A549 (cell line): ENCODE measurements around the gene ZBTB20. TPM values are rescaled to one million over a fixed set of nuclear protein-coding genes. Genes with fewer than 3 reads are reported as not detected.

Source experiments
- ATAC-seq, 2 experiments: fragments of 200-7000 bp in 1 of 2; fragments of >200 bp in 1 of 2; cut with Nextera tagmentation in 1 of 2; cut with Tn5 transposase in 1 of 2; 3 replicates each; pipeline versions ENCODE4 v1.8.0 to v1.9.1; 2018 to 2020; ENCODE audit warnings: mild to moderate bottlenecking in 1 of 2, moderate library complexity in 1 of 2
- CTCF ChIA-PET: fragments of 300-600 bp; sonication (Branson Sonifier 250); formaldehyde crosslinking; extraction: SDS; loops from one replicate; lab custom pipeline; 2021; ENCODE audit warnings: antibody characterized with exemption, inconsistent platforms; lab: Yijun Ruan, JAX
- POLR2A ChIA-PET: fragments of 350-600 bp; formaldehyde crosslinking; extraction: SDS; loops from one replicate; lab custom pipeline; 2021; ENCODE audit warnings: antibody characterized with exemption, inconsistent platforms; lab: Yijun Ruan, JAX
- DNase-seq, 2 experiments: peaks; one replicate each; pipeline versions ENCODE4 v3.0.0 to v3.0.0-alpha.2; 2011 to 2016; ENCODE audit warnings: low read depth in 1 of 2, low spot score in 1 of 2
- FAIRE-seq: peaks from 2 replicates; lab custom pipeline; 2011; peaks lifted over from hg19 to GRCh38; lab: Jason Lieb, UNC
- H3K27ac ChIP-seq, 2 experiments: fragments of >200 bp; sonication (Bioruptor Twin); formaldehyde crosslinking; 3 replicates each; pipeline ENCODE4 v1.5.1; 2016 to 2017
- H3K4me1 ChIP-seq: fragments of >200 bp; sonication (Bioruptor Twin); formaldehyde crosslinking; 3 replicates; pipeline ENCODE4 v1.6.1; 2016
- H3K4me2 ChIP-seq: fragments of >200 bp; sonication (Bioruptor Twin); formaldehyde crosslinking; 3 replicates; pipeline ENCODE4 v1.6.1; 2016
- H3K4me3 ChIP-seq: fragments of >200 bp; sonication (Bioruptor Twin); formaldehyde crosslinking; 3 replicates; pipeline ENCODE4 v1.5.1; 2016
- H3K9me3 ChIP-seq: fragments of >200 bp; sonication (Bioruptor Twin); formaldehyde crosslinking; 3 replicates; pipeline ENCODE4 v1.6.1; 2016
- BHLHE40 ChIP-seq: IDR thresholded peaks from 2 replicates; pipeline ENCODE4 v1.6.1; 2012; ENCODE audit warnings: low read depth, low read length, inconsistent platforms
- CHD4 ChIP-seq: fragments of 200-600 bp; sonication (generic); IDR thresholded peaks from 2 replicates; pipeline ENCODE4 v1.6.1; 2016; ENCODE audit warnings: antibody characterized with exemption, mild to moderate bottlenecking, borderline replicate concordance
- E2F6 ChIP-seq: IDR thresholded peaks from 2 replicates; pipeline ENCODE4 v1.6.1; 2012; ENCODE audit warnings: low read depth, borderline replicate concordance
- EHF ChIP-seq: fragments of 250-450 bp; sonication (Bioruptor Pico); IDR thresholded peaks from 2 replicates; pipeline ENCODE4 v1.5.0; 2020; ENCODE audit warnings: mild to moderate bottlenecking
- EP300 ChIP-seq, 2 experiments: fragments of >200 bp; sonication (Bioruptor Twin); formaldehyde crosslinking; IDR thresholded peaks; 2 replicates in 1 of 2; 3 replicates in 1 of 2; pipeline ENCODE4 v1.6.1; 2016 to 2017
- FOSB ChIP-seq: fragments of 250-450 bp; sonication (Bioruptor Pico); IDR thresholded peaks from 2 replicates; pipeline ENCODE4 v1.5.0; 2020; ENCODE audit warnings: mild to moderate bottlenecking, moderate library complexity
- HOXA7 ChIP-seq: fragments of 250-450 bp; sonication (Bioruptor Pico); IDR thresholded peaks from 2 replicates; pipeline ENCODE4 v1.5.0; 2020; ENCODE audit warnings: mild to moderate bottlenecking, moderate library complexity
- HOXB13 ChIP-seq: fragments of 250-450 bp; sonication (Bioruptor Pico); IDR thresholded peaks from 2 replicates; pipeline ENCODE4 v1.5.0; 2020; ENCODE audit warnings: low read depth, mild to moderate bottlenecking, moderate library complexity
- HOXB5 ChIP-seq: fragments of 250-450 bp; sonication (Bioruptor Pico); IDR thresholded peaks from 2 replicates; pipeline ENCODE4 v1.5.0; 2020; ENCODE audit warnings: mild to moderate bottlenecking, moderate library complexity
- MYC ChIP-seq: IDR thresholded peaks from 2 replicates; pipeline ENCODE4 v1.6.1; 2012; ENCODE audit warnings: mild to moderate bottlenecking, inconsistent platforms, low read length, improper control_type of control experiment, borderline replicate concordance
- NR3C1 ChIP-seq: fragments of >200 bp; sonication (Bioruptor Twin); formaldehyde crosslinking; IDR thresholded peaks from 3 replicates; pipeline ENCODE4 v1.6.1; 2017
- RAD21 ChIP-seq, 2 experiments: fragments of >200 bp in 1 of 2; sonication (Bioruptor Twin) in 1 of 2; formaldehyde crosslinking in 1 of 2; IDR thresholded peaks in 1 of 2; conservative IDR thresholded peaks in 1 of 2; 2 replicates in 1 of 2; 3 replicates in 1 of 2; pipeline ENCODE4 v1.6.1; 2012 to 2018; ENCODE audit warnings: inconsistent platforms in 1 of 2
- RARB ChIP-seq: fragments of 250-450 bp; sonication (Bioruptor Pico); IDR thresholded peaks from 2 replicates; pipeline ENCODE4 v1.8.0; 2021; ENCODE audit warnings: mild to moderate bottlenecking, moderate library complexity
- REST ChIP-seq: fragments of 200-600 bp; sonication (generic); IDR thresholded peaks from 2 replicates; pipeline ENCODE4 v1.6.1; 2016; ENCODE audit warnings: antibody characterized with exemption, mild to moderate bottlenecking, moderate library complexity
- RFX5 ChIP-seq: fragments of 450-650 bp; IDR thresholded peaks from 2 replicates; pipeline ENCODE4 v1.7.1; 2014; ENCODE audit warnings: antibody characterized with exemption, mild to moderate bottlenecking, moderate library complexity
- SREBF2 ChIP-seq: fragments of 450-650 bp; IDR thresholded peaks from 2 replicates; pipeline ENCODE4 v1.6.1; 2014; ENCODE audit warnings: mild to moderate bottlenecking, moderate library complexity
- TP53 ChIP-seq: fragments of 250-450 bp; sonication (Bioruptor Pico); IDR thresholded peaks from 2 replicates; pipeline ENCODE4 v1.5.0; 2021; ENCODE audit warnings: mild to moderate bottlenecking, moderate library complexity
- ZC3H11A ChIP-seq: fragments of 450-650 bp; IDR thresholded peaks from 2 replicates; pipeline ENCODE4 v1.6.1; 2014; ENCODE audit warnings: antibody characterized with exemption, mild to moderate bottlenecking
- WGBS: methylation state at CpG from one replicate; pipeline ENCODE4 v1.1.6; 2017; ENCODE audit errors: missing lambda C conversion rate; 5-methylcytosine and 5-hydroxymethylcytosine counted together
- polyA plus RNA-seq, 4 experiments: library from polyadenylated mRNA; depleted of rRNA in 3 of 4; stranded (reverse); fragments of >200 nt; fragmentation: RNase III in 1 of 4; extraction: RNeasy Plus Mini Kit Qiagen cat#74134 plus additional on column Dnase treatment in 1 of 4; gene quantifications; 2 replicates in 3 of 4; 3 replicates in 1 of 4; pipeline ENCODE4 v1.2.3, GENCODE V29; 2011 to 2017
- TF ChIP-seq, protein P1 (sequence below): fragments of 450-650 bp; IDR thresholded peaks from 2 replicates; pipeline ENCODE4 v1.6.1; 2014; ENCODE audit warnings: antibody characterized with exemption
- TF ChIP-seq, protein P2 (sequence below): IDR thresholded peaks from 2 replicates; pipeline ENCODE4 v1.6.1; 2012

Gene ZBTB20
- polyA plus RNA-seq, 2 of the 4 experiments (the other 2 are of a cell fraction): 0.85 to 5.0 TPM

GRCh38 chr3:114377426-114377825 lies 769.7 kb downstream of the ZBTB20 start:
- ChIA-PET POLR2A (no interaction called here), CTCF (interaction anchor here (1.0 to 1.6 kb wide), 2 partner anchors 15 to 225 kb away, joined by 3 to 9 read pairs; no protein-coding TSS in a partner anchor)
- no peak for FAIRE-seq
- Histone ChIP-seq H3K27ac (no peak overlapping the region), H3K9me3 (no peaks in the 10 kb centered on the region), H3K4me3 (no peak overlapping the region), H3K4me2 (no peak overlapping the region), H3K4me1 (no peaks in the 10 kb centered on the region)
- ATAC-seq: no peak
- WGBS: 90% methylated on average over 4 of the region's 4 CpGs
- DNase-seq: no peak
- no peak for TF ChIP-seq EHF (CRISPR knock-in tag)
- no peak for TF ChIP-seq FOSB (CRISPR knock-in tag)
- no peak for TF ChIP-seq RFX5
- no peak for TF ChIP-seq NR3C1
- TF ChIP-seq HOXA7 (CRISPR knock-in tag): no peak
- no peak for TF ChIP-seq RARB (CRISPR knock-in tag)
- no peak for TF ChIP-seq BHLHE40
- TF ChIP-seq CHD4: no peak
- TF ChIP-seq RAD21 (conservative IDR thresholded peaks at IDR 0.05 in 1 of 2, IDR thresholded peaks at IDR 0.05 in 1 of 2): no peak
- no peak for TF ChIP-seq E2F6
- TF ChIP-seq, protein P1, sequence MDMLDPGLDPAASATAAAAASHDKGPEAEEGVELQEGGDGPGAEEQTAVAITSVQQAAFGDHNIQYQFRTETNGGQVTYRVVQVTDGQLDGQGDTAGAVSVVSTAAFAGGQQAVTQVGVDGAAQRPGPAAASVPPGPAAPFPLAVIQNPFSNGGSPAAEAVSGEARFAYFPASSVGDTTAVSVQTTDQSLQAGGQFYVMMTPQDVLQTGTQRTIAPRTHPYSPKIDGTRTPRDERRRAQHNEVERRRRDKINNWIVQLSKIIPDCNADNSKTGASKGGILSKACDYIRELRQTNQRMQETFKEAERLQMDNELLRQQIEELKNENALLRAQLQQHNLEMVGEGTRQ: no peak
- TF ChIP-seq REST: no peak
- no peak for TF ChIP-seq ZC3H11A
- no peak for TF ChIP-seq MYC
- no peak for TF ChIP-seq TP53 (CRISPR knock-in tag)
- no peak for TF ChIP-seq EP300 (IDR thresholded peaks at IDR 0.05)
- TF ChIP-seq HOXB13 (CRISPR knock-in tag): no peak
- no peak for TF ChIP-seq HOXB5 (CRISPR knock-in tag)
- TF ChIP-seq SREBF2: no peak

DNA sequence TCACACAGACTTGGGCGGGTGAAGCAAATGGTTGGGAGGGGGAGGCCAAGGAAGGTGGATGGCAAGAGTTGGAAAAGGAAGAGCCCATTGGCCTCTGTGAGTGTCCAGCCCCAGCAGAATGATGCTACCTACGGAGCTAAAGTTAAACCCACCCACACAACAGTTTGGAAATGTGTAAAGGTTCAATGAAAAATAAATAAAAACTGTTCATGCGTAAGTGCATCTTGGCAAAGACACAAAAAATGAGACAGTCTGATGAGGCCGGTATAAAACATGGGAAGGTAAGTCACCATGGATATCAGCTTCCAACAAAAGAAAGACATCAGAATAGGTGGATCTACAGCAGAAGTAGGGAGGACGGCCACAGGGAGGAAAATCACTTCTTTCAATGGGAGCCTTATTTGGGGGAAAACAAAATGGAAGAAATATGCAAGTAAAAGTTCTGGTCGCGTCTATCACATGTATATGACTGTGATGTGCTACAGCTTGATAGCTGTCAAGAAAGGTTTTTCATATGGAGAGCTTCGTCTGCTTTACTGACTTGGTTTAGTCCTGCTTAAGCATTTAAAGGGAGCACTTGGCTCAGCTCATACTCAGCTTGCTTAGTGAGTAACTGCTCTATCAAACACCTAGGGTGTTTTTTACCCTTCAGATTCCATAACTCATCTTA lies 770.4 kb downstream of the ZBTB20 start:
- no peak for FAIRE-seq
- WGBS: 90% methylated on average over 8 of the region's 8 CpGs
- no peaks in the 10 kb centered on the region for H3K4me1 ChIP-seq
- TF ChIP-seq, protein P2, sequence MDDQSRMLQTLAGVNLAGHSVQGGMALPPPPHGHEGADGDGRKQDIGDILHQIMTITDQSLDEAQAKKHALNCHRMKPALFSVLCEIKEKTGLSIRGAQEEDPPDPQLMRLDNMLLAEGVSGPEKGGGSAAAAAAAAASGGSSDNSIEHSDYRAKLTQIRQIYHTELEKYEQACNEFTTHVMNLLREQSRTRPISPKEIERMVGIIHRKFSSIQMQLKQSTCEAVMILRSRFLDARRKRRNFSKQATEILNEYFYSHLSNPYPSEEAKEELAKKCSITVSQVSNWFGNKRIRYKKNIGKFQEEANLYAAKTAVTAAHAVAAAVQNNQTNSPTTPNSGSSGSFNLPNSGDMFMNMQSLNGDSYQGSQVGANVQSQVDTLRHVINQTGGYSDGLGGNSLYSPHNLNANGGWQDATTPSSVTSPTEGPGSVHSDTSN: no peak
- TF ChIP-seq, all 56 proteins: peak for 0
- no peak for ATAC-seq
- DNase-seq: no peak
- ChIA-PET CTCF (interaction anchor here (0.8 to 1.6 kb wide), 4 partner anchors 8 to 225 kb away, joined by 3 to 9 read pairs (median 4); no protein-coding TSS in a partner anchor), POLR2A (no interaction called here)
- Histone ChIP-seq H3K27ac (no peak overlapping the region), H3K4me2 (no peak overlapping the region), H3K4me3 (no peak overlapping the region), H3K9me3 (no peaks in the 10 kb centered on the region)
